HT1080 (cell line): ENCODE data around the gene KRTAP9-4. TPM values are rescaled to one million over a fixed set of nuclear protein-coding genes. Genes with fewer than 3 reads are reported as not detected.
"Not testable (repeated sequence)": the region's sequence is repeated elsewhere in the genome, so short reads cannot be mapped to it uniquely, and the experiment has no call there.

ENCODE experiments used
- DNase-seq: peaks from one replicate; pipeline ENCODE4 v3.0.0-alpha.2; 2015; ENCODE audit warnings: low read depth
- small RNA-seq: library from RNA; depleted of rRNA; stranded (forward); fragments of <200 nt; gene quantifications from one replicate; pipeline ENCODE3, GENCODE V24; 2014
- total RNA-seq: library from RNA; depleted of rRNA; stranded (reverse); fragments of >200 nt; shearing (Covaris generic); gene quantifications from 2 replicates; pipeline ENCODE4 v1.2.3, GENCODE V29; 2014; rRNA removed

The KRTAP9-4 gene
- total RNA-seq, 1 experiment from 2014 or later, result not detected

DNA sequence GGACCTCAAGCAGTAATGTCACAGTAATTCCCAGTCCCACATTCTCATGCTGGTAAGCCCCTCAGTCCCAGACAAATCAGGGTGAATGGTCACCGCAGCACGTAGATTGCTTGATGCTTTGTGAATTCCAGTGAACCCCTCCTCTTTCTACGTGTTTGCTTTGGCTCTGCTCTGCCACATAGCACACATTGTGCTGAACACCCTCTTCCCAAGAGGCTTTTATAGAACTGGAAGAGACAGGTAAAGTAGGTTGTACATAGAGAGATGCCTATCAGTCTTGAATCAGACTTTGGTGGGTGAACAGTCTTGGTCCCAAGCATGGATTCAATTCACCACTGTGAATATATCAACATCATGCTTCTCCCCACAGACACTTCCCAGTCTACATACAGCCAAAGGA lies 15.1 kb downstream of the KRTAP9-4 start:
- DNase-seq, result no peak

DNA sequence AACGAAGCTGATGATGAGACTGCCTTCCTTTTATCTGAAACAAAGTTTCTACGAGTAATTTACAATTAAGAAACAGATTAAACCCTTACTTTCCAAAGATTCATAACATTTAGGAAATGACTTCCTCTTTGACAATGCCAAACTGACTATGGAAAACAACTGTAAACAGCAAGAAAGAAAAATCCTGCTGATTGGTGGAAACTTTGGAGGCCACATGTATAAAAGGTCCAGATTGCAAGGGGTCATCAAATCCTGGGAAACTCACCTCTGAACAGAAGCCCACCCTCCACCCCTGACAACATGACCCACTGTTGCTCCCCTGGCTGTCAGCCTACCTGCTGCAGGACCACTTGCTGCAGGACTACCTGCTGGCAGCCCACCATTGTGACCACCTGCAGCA lies 15.6 kb downstream of the KRTAP9-4 start, which contains the start of gene KRTAP9-6:
TSS of gene KRTAP9-6 (plus strand) at position 301 of the 400 bp plus-strand sequence. CDS start at position 301, 0 bp downstream.
- DNase-seq, result no peak

DNA sequence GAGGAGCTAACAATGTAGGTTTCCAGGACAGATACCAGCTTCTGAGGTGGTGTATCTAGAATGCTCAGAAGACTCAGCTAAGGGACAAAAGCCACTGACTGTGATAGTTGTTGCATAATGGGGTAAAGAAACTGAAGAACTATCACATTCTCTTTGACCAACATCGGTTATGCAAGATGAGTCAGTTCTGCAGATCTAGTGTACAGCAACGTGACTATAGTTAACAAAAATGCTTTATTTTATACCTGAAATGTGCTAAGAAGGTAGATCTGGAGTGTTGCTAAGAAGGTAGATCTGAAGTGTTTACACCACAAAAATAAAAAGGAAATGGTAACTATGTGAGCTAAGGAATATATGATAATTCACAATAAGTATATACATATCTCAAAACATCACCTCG lies 18.2 kb downstream of the KRTAP9-4 start:
- no peak for DNase-seq

DNA sequence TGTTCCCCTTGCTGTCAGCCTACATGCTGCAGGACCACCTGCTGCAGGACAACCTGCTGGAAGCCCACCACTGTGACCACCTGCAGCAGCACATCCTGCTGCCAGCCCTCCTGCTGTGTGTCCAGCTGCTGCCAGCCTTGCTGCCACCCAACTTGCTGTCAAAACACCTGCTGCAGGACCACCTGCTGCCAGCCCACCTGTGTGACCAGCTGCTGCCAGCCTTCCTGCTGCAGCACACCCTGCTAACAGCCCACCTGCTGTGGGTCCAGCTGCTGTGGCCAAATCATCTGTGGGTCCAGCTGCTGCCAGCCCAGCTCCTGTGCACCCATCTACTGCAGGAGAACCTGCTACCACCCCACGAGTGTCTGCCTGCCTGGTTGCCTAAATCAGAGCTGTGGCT lies 21.8 kb downstream of the KRTAP9-4 start:
- not testable (repeated sequence) for DNase-seq

DNA sequence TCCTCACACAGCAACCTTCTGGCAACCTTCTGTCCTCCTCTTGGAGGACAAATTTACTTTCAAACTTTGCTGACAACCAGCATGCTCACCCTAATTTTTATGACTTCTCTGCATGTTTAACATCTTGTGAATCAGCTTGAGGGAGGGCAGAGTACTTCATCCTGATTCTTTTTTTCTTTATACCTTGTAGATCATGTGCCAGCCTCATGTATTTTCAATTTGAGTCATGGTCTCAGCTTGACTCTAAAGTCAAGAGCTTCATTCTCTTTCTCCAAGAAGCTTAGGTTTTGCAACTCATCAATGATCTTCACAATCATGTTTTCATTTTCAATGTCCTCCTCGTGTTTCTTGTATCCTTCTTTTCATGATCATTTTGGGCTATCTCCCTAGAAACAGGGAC lies 22.4 kb downstream of the KRTAP9-4 start:
- no peak for DNase-seq

DNA sequence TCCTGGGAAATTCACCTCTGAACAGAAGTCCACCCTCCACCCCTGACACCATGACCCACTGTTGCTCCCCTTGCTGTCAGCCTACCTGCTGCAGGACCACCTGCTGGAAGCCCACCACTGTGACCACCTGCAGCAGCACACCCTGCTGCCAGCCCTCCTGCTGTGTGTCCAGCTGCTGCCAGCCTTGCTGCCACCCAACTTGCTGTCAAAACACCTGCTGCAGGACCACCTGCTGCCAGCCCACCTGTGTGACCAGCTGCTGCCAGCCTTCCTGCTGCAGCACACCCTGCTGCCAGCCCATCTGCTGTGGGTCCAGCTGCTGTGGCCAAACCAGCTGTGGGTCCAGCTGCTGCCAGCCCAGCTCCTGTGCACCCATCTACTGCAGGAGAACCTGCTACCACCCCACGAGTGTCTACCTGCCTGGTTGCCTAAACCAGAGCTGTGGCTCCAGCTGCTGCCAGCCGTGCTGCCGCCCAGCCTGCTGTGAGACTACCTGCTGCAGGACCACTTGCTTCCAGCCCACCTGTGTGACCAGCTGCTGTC lies 26.2 kb downstream of the KRTAP9-4 start, which contains the start of gene KRTAP9-7:
TSS of gene KRTAP9-7 (plus strand) at position 51 of the 543 bp plus-strand sequence. CDS start at position 51, 0 bp downstream.
- not testable (repeated sequence) for DNase-seq

DNA sequence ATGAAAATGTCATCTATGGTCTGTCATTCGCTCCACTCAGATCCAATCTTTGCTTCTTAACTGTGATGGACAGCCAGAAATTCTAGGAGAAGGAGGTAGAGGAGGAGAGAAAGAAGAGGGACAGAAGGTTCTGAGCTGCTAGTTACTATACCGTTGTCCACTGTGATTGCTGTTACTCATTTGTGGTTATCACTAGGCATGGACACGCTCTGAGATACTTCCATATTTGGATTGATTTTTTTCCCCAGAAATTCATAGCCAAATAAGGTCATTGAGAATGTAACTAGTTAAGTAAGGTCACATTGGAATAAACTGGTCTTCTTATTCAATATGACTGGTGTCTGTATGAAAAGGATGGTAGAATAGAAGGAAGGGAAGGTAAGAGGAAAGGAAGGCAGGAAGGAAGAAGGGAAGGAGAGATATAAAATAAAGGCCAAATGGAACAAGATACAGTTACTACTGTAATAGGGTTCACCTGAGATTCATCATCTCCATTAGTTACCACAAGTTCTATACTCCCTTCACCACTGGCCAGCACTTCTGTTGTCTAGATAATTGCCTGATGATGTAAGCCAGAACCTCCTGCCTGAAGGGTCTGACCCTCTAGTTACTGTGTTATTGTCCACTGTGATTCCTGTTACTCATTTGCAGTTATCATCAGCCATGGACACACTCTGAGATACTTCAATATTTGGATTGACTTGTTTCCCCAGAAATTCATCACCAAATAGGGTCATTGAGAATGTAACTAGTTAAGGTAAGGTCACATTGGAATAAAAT lies 28.9 kb downstream of the KRTAP9-4 start:
- DNase-seq, result peak; percentile 0

DNA sequence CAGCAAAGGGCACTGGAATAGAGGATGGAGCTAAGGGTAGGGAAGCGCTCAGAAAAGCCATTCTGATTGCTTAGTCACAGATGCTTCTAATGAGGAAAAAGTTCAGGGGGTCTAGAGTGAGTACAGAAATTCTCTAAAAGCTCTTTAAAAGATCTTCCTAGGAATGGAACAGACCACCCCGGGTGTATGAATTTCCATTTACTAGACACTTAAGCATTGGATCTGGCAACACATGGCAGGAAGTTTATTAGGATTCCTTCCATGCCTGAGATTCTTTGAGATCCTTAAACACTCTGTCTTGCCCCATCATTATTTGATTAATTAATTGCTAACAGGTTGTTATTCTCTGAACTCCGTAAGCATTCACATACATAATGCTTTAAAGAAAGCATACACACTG lies 34.6 kb downstream of the KRTAP9-4 start:
- peak; percentile 0 for DNase-seq

DNA sequence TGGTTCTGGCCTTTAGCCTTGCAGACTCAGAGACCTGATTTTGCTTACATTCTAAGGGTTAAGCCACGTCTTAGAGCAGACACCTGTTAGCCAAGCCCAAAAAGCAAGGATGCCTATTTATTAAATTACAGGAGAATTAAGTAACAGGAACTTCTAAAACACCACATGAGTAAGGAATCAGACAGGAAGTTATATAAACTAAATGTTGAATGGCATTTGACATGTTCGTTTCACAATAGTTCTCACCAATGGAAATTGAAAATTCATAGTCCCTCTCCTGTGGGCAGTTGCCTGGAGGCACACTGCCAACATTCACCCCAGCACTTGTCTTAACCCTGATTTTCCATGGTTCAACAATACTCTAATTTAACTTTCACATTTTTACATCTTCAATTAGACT lies 35.1 kb downstream of the KRTAP9-4 start:
- DNase-seq, result peak; percentile 3

DNA sequence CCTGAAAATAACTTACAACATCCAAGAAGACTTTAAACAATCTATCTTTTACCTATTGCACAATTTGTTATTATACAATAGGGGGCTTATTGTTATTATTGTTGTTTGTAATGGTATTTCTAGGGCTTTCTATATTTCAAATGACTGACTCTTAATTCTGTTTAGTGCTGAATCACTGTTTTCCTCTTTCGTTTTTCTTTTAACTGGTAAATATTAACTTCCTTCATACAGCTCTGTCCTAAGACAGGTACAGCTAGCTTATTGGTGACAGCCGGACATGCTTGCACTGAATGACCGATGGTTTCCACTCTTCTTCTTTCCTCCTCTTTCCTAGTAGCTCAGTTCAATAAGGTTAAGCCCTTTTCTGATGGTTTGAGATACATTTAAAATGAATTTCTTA lies 37.6 kb downstream of the KRTAP9-4 start:
- DNase-seq, result no peak

DNA sequence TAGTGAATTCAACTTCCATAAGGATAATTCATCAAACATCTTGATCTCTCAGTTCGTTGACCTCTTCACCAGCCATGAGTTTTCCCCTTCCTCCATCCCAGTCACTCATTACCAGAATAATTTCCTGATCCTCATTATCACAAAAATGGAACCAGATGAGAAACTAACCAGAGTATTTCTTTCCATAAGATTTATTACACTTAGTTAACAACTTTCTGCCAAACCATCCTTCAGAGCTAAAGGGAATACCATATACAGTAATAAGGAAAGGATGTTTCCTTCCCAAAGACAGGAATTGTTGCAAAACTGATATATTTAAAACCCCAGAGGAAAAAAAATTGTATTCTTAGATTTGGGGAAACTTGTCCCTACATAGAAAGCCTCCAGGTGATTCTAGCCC lies 44.5 kb downstream of the KRTAP9-4 start:
- DNase-seq, result no peak

DNA sequence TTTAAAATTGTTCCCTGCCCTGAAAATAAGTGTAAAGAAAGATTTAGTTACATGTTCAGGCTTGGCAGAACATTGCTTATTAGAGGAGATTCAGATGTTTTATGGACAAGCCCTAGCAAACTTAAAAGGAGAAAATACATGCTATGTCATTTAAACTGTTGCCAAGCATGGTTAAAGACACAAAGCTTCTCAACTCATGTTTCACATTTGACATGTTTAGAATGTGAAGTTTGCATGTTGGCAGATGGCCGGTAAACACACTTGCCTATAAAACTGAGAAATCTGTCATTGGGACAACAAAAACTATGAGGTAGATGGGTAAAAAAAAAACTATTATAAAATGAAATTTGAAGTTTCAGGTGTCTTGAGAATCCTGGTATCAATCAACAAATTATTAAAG lies 47.4 kb downstream of the KRTAP9-4 start:
- DNase-seq, result no peak

DNA sequence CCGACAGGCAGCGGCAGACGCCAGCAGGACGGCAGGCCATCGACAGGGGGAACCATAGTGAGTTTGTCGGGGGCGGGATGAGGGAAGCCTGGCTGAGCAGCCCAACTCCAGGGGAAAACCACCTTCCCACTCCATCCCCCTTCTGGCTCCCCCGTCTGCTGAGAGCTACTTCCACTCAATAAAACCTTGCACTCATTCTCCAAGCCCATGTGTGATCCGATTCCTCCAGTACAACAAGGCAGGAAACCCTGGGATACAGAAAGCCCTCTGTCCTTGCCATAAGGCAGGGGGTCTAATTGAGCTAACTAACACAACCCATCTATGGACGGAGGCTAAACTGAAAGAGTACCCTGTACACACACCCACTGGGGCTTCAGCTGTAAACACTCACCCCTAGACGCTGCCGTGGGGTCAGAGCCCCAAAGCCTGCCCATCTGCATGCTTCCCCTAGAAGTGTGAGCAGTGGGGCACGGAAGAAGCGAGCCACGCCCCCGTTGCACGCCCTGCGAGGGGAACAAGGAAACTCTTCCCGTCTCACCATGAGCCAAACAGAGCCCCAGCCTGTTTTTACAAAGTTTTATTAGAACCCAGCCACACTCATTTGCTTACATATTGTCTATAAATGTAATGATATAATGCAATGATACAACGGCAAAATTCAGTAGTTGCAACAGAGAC lies 49.1 kb downstream of the KRTAP9-4 start:
- DNase-seq, result no peak

Small RNA genes within 50 kb of the gene (small RNA-seq; reads per million reads assigned to genes)
- gene KRTAP9-10P, result not detected

Other genes with a start within 250 kb of the KRTAP9-4 start
- not detected in 2 replicates for gene KRTAP3-2, start 249.8 kb upstream of the KRTAP9-4 start, total RNA-seq
- not detected in 2 replicates for gene KRTAP3-1, start 240.6 kb upstream of the KRTAP9-4 start, total RNA-seq
- gene KRTAP1-5, start 222.5 kb upstream of the KRTAP9-4 start, total RNA-seq, result not detected in 2 replicates
- not detected in 2 replicates for gene KRTAP1-4, start 219.5 kb upstream of the KRTAP9-4 start, total RNA-seq
- not detected in 2 replicates for gene KRTAP1-3, start 214.8 kb upstream of the KRTAP9-4 start, total RNA-seq
- not detected in 2 replicates for gene KRTAP1-1, start 208.2 kb upstream of the KRTAP9-4 start, total RNA-seq
- 2.0 TPM in 1 of 2 replicates, not detected in the other for gene KRTAP2-1, start 202.4 kb upstream of the KRTAP9-4 start, total RNA-seq
- gene KRTAP2-2, start 194.5 kb upstream of the KRTAP9-4 start, total RNA-seq, result not detected in 2 replicates
- gene KRTAP2-3, start 189.6 kb upstream of the KRTAP9-4 start, total RNA-seq, result 1.2 and 6.2 TPM in 2 replicates
- gene KRTAP2-4, start 183.8 kb upstream of the KRTAP9-4 start, total RNA-seq, result not detected in 2 replicates
- not detected in 2 replicates for gene KRTAP4-7, start 165.5 kb upstream of the KRTAP9-4 start, total RNA-seq
- gene KRTAP4-8, start 151.5 kb upstream of the KRTAP9-4 start, total RNA-seq, result not detected in 2 replicates
- gene KRTAP4-16, start 147.5 kb upstream of the KRTAP9-4 start, total RNA-seq, result not detected in 2 replicates
- 0.29 and 0.57 TPM in 2 replicates for gene KRTAP4-9, start 144.3 kb upstream of the KRTAP9-4 start, total RNA-seq
- gene KRTAP4-11, start 131.3 kb upstream of the KRTAP9-4 start, total RNA-seq, result not detected in 2 replicates
- not detected in 2 replicates for gene KRTAP4-12, start 125.5 kb upstream of the KRTAP9-4 start, total RNA-seq
- not detected in 2 replicates for gene KRTAP4-6, start 109.1 kb upstream of the KRTAP9-4 start, total RNA-seq
- gene KRTAP4-5, start 99.9 kb upstream of the KRTAP9-4 start, total RNA-seq, result not detected in 2 replicates
- gene KRTAP4-4, start 88.9 kb upstream of the KRTAP9-4 start, total RNA-seq, result not detected in 2 replicates
- not detected in 2 replicates for gene KRTAP4-3, start 81.5 kb upstream of the KRTAP9-4 start, total RNA-seq
- gene KRTAP4-2, start 71.5 kb upstream of the KRTAP9-4 start, total RNA-seq, result not detected in 2 replicates
- gene KRTAP4-1, start 64.8 kb upstream of the KRTAP9-4 start, total RNA-seq, result not detected in 2 replicates
- gene KRTAP9-1, start 59.8 kb upstream of the KRTAP9-4 start, total RNA-seq, result not detected in 2 replicates
- gene KRTAP9-2, start 23.0 kb upstream of the KRTAP9-4 start, total RNA-seq, result not detected in 2 replicates
- not detected in 2 replicates for gene KRTAP9-3, start 17.2 kb upstream of the KRTAP9-4 start, total RNA-seq
- gene KRTAP9-8, start 11.7 kb upstream of the KRTAP9-4 start, total RNA-seq, result not detected in 2 replicates
- not detected in 2 replicates for gene KRTAP9-9, start 5.7 kb downstream of the KRTAP9-4 start, total RNA-seq
- not detected in 2 replicates for gene KRTAP9-6, start 15.7 kb downstream of the KRTAP9-4 start, total RNA-seq
- not detected in 2 replicates for gene KRTAP9-7, start 26.0 kb downstream of the KRTAP9-4 start, total RNA-seq
- gene KRTAP29-1, start 53.2 kb downstream of the KRTAP9-4 start, total RNA-seq, result not detected in 2 replicates
- not detected in 2 replicates for gene KRTAP16-1, start 59.6 kb downstream of the KRTAP9-4 start, total RNA-seq
- not detected in 2 replicates for gene KRTAP17-1, start 66.0 kb downstream of the KRTAP9-4 start, total RNA-seq
- not detected in 2 replicates for gene KRT33A, start 101.1 kb downstream of the KRTAP9-4 start, total RNA-seq
- gene KRT33B, start 120.1 kb downstream of the KRTAP9-4 start, total RNA-seq, result not detected in 2 replicates
- gene KRT34, start 132.6 kb downstream of the KRTAP9-4 start, total RNA-seq, result 0.80 and 1.2 TPM in 2 replicates
- not detected in 2 replicates for gene KRT31, start 147.9 kb downstream of the KRTAP9-4 start, total RNA-seq
- not detected in 2 replicates for gene KRT37, start 174.9 kb downstream of the KRTAP9-4 start, total RNA-seq
- not detected in 2 replicates for gene KRT38, start 191.3 kb downstream of the KRTAP9-4 start, total RNA-seq
- gene KRT32, start 217.7 kb downstream of the KRTAP9-4 start, total RNA-seq, result not detected in 2 replicates
- not detected in 2 replicates for gene KRT35, start 231.5 kb downstream of the KRTAP9-4 start, total RNA-seq
- gene KRT36, start 240.2 kb downstream of the KRTAP9-4 start, total RNA-seq, result not detected in 2 replicates